ENCODE data around the gene SCUBE1. TPM values are rescaled to one million over a fixed set of nuclear protein-coding genes. Genes with fewer than 3 reads are reported as not detected.

The SCUBE1 gene
- total and polyA plus RNA-seq, 2 of the 4 experiments (the other 2 are of a cell fraction): not detected

- ChIA-PET CTCF (interaction anchor here (0.8 kb wide), 1 partner anchor 13 kb away, joined by 3 read pairs; no protein-coding TSS in a partner anchor), POLR2A (ENCODE audit: unreplicated experiment) (no interaction called here)
- Histone ChIP-seq H3K4me1 (ENCODE audit: control insufficient read depth, insufficient read depth, low read length) (no peaks in the 10 kb centered on the region), H2BK20ac (ENCODE audit: low read depth, low read length) (no peak overlapping the region), H2AFZ (replicated peaks; ENCODE audit: low read length, poor library complexity) (no peak overlapping the region), H2BK120ac (ENCODE audit: low read depth, low read length) (no peak overlapping the region), H3K18ac (ENCODE audit: low read depth, low read length) (no peak overlapping the region), H2BK5ac (ENCODE audit: low read depth, low read length, poor library complexity, severe bottlenecking) (no peak overlapping the region), H3K79me1 (ENCODE audit: low read depth in 1 of 2, low read length in 2 of 2) (peaks cover 0 to 2% of the 10 kb centered on the region in 2 experiments; a peak in 1 of 4 replicates), H3K14ac (replicated peaks; ENCODE audit: low read depth, low read length) (no peak overlapping the region), H4K5ac (ENCODE audit: low read depth, low read length) (no peak overlapping the region), H3K9ac (ENCODE audit: low read depth, low read length) (no peak overlapping the region), H3K4ac (ENCODE audit: low read depth, low read length) (no peak overlapping the region), H4K91ac (ENCODE audit: insufficient read depth, low read depth, low read length) (no peak overlapping the region), H3K4me2 (ENCODE audit: low read depth, low read length) (no peak overlapping the region), H3K9me1 (ENCODE audit: insufficient read depth, low read length) (no peaks in the 10 kb centered on the region; the same call in 1 of the 2 replicates), H3K56ac (ENCODE audit: extremely low read depth, insufficient read depth, low read length) (no peak overlapping the region), H3K9me3 (ENCODE audit: control insufficient read depth, insufficient read depth, low read length) (no peaks in the 10 kb centered on the region), H3K23ac (ENCODE audit: low read depth, low read length) (no peak overlapping the region), H4K8ac (ENCODE audit: low read depth in 2 of 2, low read length in 2 of 2) (no peak overlapping the region), H3K36me3 (ENCODE audit: control insufficient read depth, insufficient read depth, low read length) (peaks cover 50% of the 10 kb centered on the region), H2AK5ac (ENCODE audit: low read depth, low read length) (no peak overlapping the region), H2AK9ac (replicated peaks; ENCODE audit: low read depth, low read length, poor library complexity) (no peak overlapping the region), H3K27me3 (ENCODE audit: control insufficient read depth, insufficient read depth, low read length) (no peaks in the 10 kb centered on the region), H3K4me3 (ENCODE audit: insufficient read depth, low read depth, low read length) (no peak overlapping the region), H4K20me1 (ENCODE audit: insufficient read depth, low read length) (no peaks in the 10 kb centered on the region; the same call in 1 of the 2 replicates), H3K27ac (ENCODE audit: insufficient read depth, low read length) (no peak overlapping the region), H2BK15ac (ENCODE audit: low read depth, low read length) (no peak overlapping the region)
- TF ChIP-seq CTCF (conservative IDR thresholded peaks at IDR 0.05; ENCODE audit: low read depth, low read length) (no peak), CHD1 (IDR thresholded peaks at IDR 0.05; ENCODE audit: low read depth, low read length) (no peak), RAD21 (IDR thresholded peaks at IDR 0.05; ENCODE audit: low read length) (no peak), SMC3 (IDR thresholded peaks at IDR 0.05; ENCODE audit: low read depth, low read length) (no peak), BHLHE40 (IDR thresholded peaks at IDR 0.05; ENCODE audit: low read depth, low read length) (no peak), POLR2A (IDR thresholded peaks at IDR 0.05; ENCODE audit: low read depth, low read length) (no peak), RCOR1 (IDR thresholded peaks at IDR 0.05; ENCODE audit: insufficient replicate concordance, low read length) (no peak), ELK1 (IDR thresholded peaks at IDR 0.05; ENCODE audit: borderline replicate concordance, low read depth, low read length) (no peak), RFX5 (IDR thresholded peaks at IDR 0.05; ENCODE audit: low read depth, low read length) (no peak), MXI1 (IDR thresholded peaks at IDR 0.05; ENCODE audit: borderline replicate concordance, low read depth, low read length) (no peak), MAZ (IDR thresholded peaks at IDR 0.05; ENCODE audit: borderline replicate concordance, low read depth, low read length) (no peak), FOS (IDR thresholded peaks at IDR 0.05; ENCODE audit: low read depth, low read length) (no peak), CEBPB (IDR thresholded peaks at IDR 0.05; ENCODE audit: low read depth, low read length) (no peak), NFE2L2 (IDR thresholded peaks at IDR 0.05; ENCODE audit: low read depth, low read length) (no peak), MAFK (IDR thresholded peaks at IDR 0.05; ENCODE audit: low read depth, low read length) (no peak)
- TF ChIP-seq, protein P1, sequence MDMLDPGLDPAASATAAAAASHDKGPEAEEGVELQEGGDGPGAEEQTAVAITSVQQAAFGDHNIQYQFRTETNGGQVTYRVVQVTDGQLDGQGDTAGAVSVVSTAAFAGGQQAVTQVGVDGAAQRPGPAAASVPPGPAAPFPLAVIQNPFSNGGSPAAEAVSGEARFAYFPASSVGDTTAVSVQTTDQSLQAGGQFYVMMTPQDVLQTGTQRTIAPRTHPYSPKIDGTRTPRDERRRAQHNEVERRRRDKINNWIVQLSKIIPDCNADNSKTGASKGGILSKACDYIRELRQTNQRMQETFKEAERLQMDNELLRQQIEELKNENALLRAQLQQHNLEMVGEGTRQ (IDR thresholded peaks at IDR 0.05; ENCODE audit: low read depth, low read length): no peak
- DNase-seq (no peak), ATAC-seq (ENCODE audit: low read depth) (no peak)
- WGBS, 2 experiments (ENCODE audit: extremely low coverage in 2 of 2, insufficient read length in 1 of 2): 100% methylated on average over 2 of the region's 15 CpGs; no CpG with 5 or more reads in 1 of the 2 experiments
- intact Hi-C loops (cut with micrococcal nuclease) (no loop called here), dilution Hi-C loops (cut with HindIII; ENCODE audit: low sequenced_read_pairs, unreplicated experiment) (no loop called here), in situ Hi-C loops (cut with MboI; ENCODE audit: low sequenced_read_pairs) (no loop called here)
- BruUV-seq (replicated peaks): no TSS peak
These were observed 167.1 kb downstream of the SCUBE1 start for GRCh38 chr22:43176090-43176489.

Data from IMR-90 (cell line).